ENCODE results near the gene NUP62.
"Not testable (repeated sequence)": the region's sequence is repeated elsewhere in the genome, so short reads cannot be mapped to it uniquely, and the experiment has no call there.

NUP62 gene

GRCh38 chr19:49971991-49972411, 42.7 kb upstream of the NUP62 start:
- no peak overlapping the region for H3K9ac ChIP-seq (ENCODE audit: low read length)
- no peak overlapping the region for H2BK5ac ChIP-seq (ENCODE audit: low read depth, low read length, poor library complexity, severe bottlenecking)
- H2BK12ac ChIP-seq (ENCODE audit: low read length in 2 of 2), result no peak overlapping the region
- H2AFZ ChIP-seq (ENCODE audit: low read depth, low read length), result no peak overlapping the region
- no peak overlapping the region for H2AK5ac ChIP-seq (ENCODE audit: low read length, severe bottlenecking)
- no peak overlapping the region for H4K91ac ChIP-seq (ENCODE audit: low read length)
- H3K27ac ChIP-seq (ENCODE audit: low read length, poor library complexity, severe bottlenecking), result no peak overlapping the region
- H3K27me3 ChIP-seq (ENCODE audit: control insufficient read depth in 1 of 2, insufficient read depth in 1 of 2, low read length in 2 of 2), result peaks cover 12 to 34% of the 10 kb centered on the region in 2 experiments
- no peak for DNase-seq
- no peak overlapping the region for H2BK15ac ChIP-seq (ENCODE audit: low read depth, poor library complexity, severe bottlenecking)
- H3K18ac ChIP-seq (ENCODE audit: low read depth in 1 of 2, low read length in 2 of 2), result no peak overlapping the region
- H3K23ac ChIP-seq (ENCODE audit: low read length in 2 of 2), result no peak overlapping the region
- WGBS, result 89% methylated on average over 12 of the region's 12 CpGs
- no peaks in the 10 kb centered on the region for H3K4me1 ChIP-seq (ENCODE audit: control insufficient read depth, insufficient read depth, low read depth, low read length)
- no peaks in the 10 kb centered on the region for H3K9me3 ChIP-seq (ENCODE audit: control insufficient read depth, low read length)
- no peak overlapping the region for H2BK120ac ChIP-seq (ENCODE audit: low read depth, low read length)
- H3K4me3 ChIP-seq (ENCODE audit: insufficient read depth in 1 of 2, low read depth in 1 of 2, low read length in 2 of 2), result no peak overlapping the region
- H3K14ac ChIP-seq (ENCODE audit: low read length in 2 of 2), result no peak overlapping the region
- no peak overlapping the region for H3K4ac ChIP-seq (ENCODE audit: low read depth in 1 of 2, low read length in 2 of 2)
- no peak overlapping the region for H4K8ac ChIP-seq (ENCODE audit: low read length)
- no peak overlapping the region for H3K4me2 ChIP-seq (ENCODE audit: low read length, poor library complexity, severe bottlenecking)
- H3K79me1 ChIP-seq (replicated peaks; ENCODE audit: low read length, poor library complexity, severe bottlenecking), result no peaks in the 10 kb centered on the region
- H3K36me3 ChIP-seq (ENCODE audit: control insufficient read depth in 1 of 2, insufficient read depth in 2 of 2, low read depth in 1 of 2, low read length in 2 of 2), result peaks cover under 1 to 16% of the 10 kb centered on the region in 2 experiments

GRCh38 chr19:49969355-49969754, 40.1 kb upstream of the NUP62 start:
- not testable (repeated sequence) for H4K8ac ChIP-seq (ENCODE audit: low read length); H2BK120ac ChIP-seq (ENCODE audit: low read depth, low read length); H3K4me3 ChIP-seq (ENCODE audit: insufficient read depth in 1 of 2, low read depth in 1 of 2, low read length in 2 of 2); H3K27ac ChIP-seq (ENCODE audit: low read length, poor library complexity, severe bottlenecking); H3K36me3 ChIP-seq (ENCODE audit: control insufficient read depth in 1 of 2, insufficient read depth in 2 of 2, low read depth in 1 of 2, low read length in 2 of 2); H3K9ac ChIP-seq (ENCODE audit: low read length); H3K4ac ChIP-seq (ENCODE audit: low read depth in 1 of 2, low read length in 2 of 2); H3K9me3 ChIP-seq (ENCODE audit: control insufficient read depth, low read length); H3K79me1 ChIP-seq (replicated peaks; ENCODE audit: low read length, poor library complexity, severe bottlenecking); H2AFZ ChIP-seq (ENCODE audit: low read depth, low read length); H3K4me1 ChIP-seq (ENCODE audit: control insufficient read depth, insufficient read depth, low read depth, low read length); H2BK15ac ChIP-seq (ENCODE audit: low read depth, poor library complexity, severe bottlenecking); H3K4me2 ChIP-seq (ENCODE audit: low read length, poor library complexity, severe bottlenecking); H3K23ac ChIP-seq (ENCODE audit: low read length in 2 of 2); H3K18ac ChIP-seq (ENCODE audit: low read depth in 1 of 2, low read length in 2 of 2); H2AK5ac ChIP-seq (ENCODE audit: low read length, severe bottlenecking); H3K14ac ChIP-seq (ENCODE audit: low read length in 2 of 2); H2BK12ac ChIP-seq (ENCODE audit: low read length in 2 of 2); DNase-seq; H2BK5ac ChIP-seq (ENCODE audit: low read depth, low read length, poor library complexity, severe bottlenecking); H4K91ac ChIP-seq (ENCODE audit: low read length)
- WGBS, result 80% methylated on average over 1 of the region's 9 CpGs
- peaks cover 12 to 50% of the 10 kb centered on the region in 2 experiments for H3K27me3 ChIP-seq (ENCODE audit: control insufficient read depth in 1 of 2, insufficient read depth in 1 of 2, low read length in 2 of 2)

DNA sequence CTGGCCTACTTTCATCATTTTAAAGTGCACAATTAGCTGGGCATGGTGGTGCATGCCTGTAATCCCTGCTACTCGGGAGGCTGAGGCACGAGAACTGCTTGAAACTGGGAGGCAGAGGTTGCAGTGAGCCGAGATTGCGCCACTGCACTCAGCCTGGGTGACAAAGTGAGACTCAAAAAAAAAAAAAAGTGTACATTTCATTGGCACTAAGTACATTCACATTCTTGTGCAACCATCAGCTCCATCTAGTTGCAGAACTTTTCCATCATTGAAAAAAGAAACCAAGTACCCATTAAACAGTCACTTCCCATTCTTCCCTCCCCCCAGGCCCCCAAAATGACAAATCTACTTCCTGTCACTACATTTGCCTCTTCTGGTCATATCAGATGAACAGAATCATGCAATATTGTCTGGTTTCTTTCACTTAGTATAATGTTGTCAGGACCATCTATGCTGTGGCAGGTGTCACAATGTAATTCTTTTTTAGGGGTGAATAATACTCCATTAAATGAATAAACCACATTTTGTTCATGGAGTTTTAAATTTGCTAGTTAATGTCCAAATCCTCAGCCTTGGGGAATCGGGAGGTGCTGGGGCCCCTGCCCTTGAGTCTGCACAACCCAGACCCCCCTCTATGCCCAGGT, 39.1 kb upstream of the NUP62 start:
- H4K91ac ChIP-seq (ENCODE audit: low read length), result no peak overlapping the region
- H3K27me3 ChIP-seq (ENCODE audit: control insufficient read depth in 1 of 2, insufficient read depth in 1 of 2, low read length in 2 of 2), result peaks cover 12 to 50% of the 10 kb centered on the region in 2 experiments
- H2AK5ac ChIP-seq (ENCODE audit: low read length, severe bottlenecking), result no peak overlapping the region
- no peaks in the 10 kb centered on the region for H3K9me3 ChIP-seq (ENCODE audit: control insufficient read depth, low read length)
- no peak overlapping the region for H3K18ac ChIP-seq (ENCODE audit: low read depth in 1 of 2, low read length in 2 of 2)
- H2BK5ac ChIP-seq (ENCODE audit: low read depth, low read length, poor library complexity, severe bottlenecking), result peak overlapping the region; percentile 57
- no peak overlapping the region for H3K4me3 ChIP-seq (ENCODE audit: insufficient read depth in 1 of 2, low read depth in 1 of 2, low read length in 2 of 2)
- H2BK120ac ChIP-seq (ENCODE audit: low read depth, low read length), result no peak overlapping the region
- no peak overlapping the region for H3K9ac ChIP-seq (ENCODE audit: low read length)
- H3K36me3 ChIP-seq (ENCODE audit: control insufficient read depth in 1 of 2, insufficient read depth in 2 of 2, low read depth in 1 of 2, low read length in 2 of 2), result no peaks in the 10 kb centered on the region
- no peak overlapping the region for H2BK12ac ChIP-seq (ENCODE audit: low read length in 2 of 2)
- no peak overlapping the region for H2AFZ ChIP-seq (ENCODE audit: low read depth, low read length)
- H3K4ac ChIP-seq (ENCODE audit: low read depth in 1 of 2, low read length in 2 of 2), result no peak overlapping the region
- H3K14ac ChIP-seq (ENCODE audit: low read length in 2 of 2), result no peak overlapping the region
- H3K23ac ChIP-seq (ENCODE audit: low read length in 2 of 2), result no peak overlapping the region
- H3K27ac ChIP-seq (ENCODE audit: low read length, poor library complexity, severe bottlenecking), result no peak overlapping the region
- H3K4me1 ChIP-seq (ENCODE audit: control insufficient read depth, insufficient read depth, low read depth, low read length), result no peaks in the 10 kb centered on the region
- peak; percentile 3 for DNase-seq
- H3K4me2 ChIP-seq (ENCODE audit: low read length, poor library complexity, severe bottlenecking), result no peak overlapping the region
- 92% methylated on average over 5 of the region's 5 CpGs for WGBS
- H4K8ac ChIP-seq (ENCODE audit: low read length), result no peak overlapping the region
- no peaks in the 10 kb centered on the region for H3K79me1 ChIP-seq (replicated peaks; ENCODE audit: low read length, poor library complexity, severe bottlenecking)
- H2BK15ac ChIP-seq (ENCODE audit: low read depth, poor library complexity, severe bottlenecking), result no peak overlapping the region

GRCh38 chr19:49960980-49961379, 31.7 kb upstream of the NUP62 start, which contains the start of gene SIGLEC11:
Gene SIGLEC11, minus strand, starts transcription at chr19:49961172. Its CDS starts 91 bp downstream, at chr19:49961081.
- H3K36me3 ChIP-seq (ENCODE audit: control insufficient read depth in 1 of 2, insufficient read depth in 2 of 2, low read depth in 1 of 2, low read length in 2 of 2); DNase-seq; H3K4me3 ChIP-seq (ENCODE audit: insufficient read depth in 1 of 2, low read depth in 1 of 2, low read length in 2 of 2); H4K91ac ChIP-seq (ENCODE audit: low read length); H3K4me2 ChIP-seq (ENCODE audit: low read length, poor library complexity, severe bottlenecking); H3K9ac ChIP-seq (ENCODE audit: low read length); H3K23ac ChIP-seq (ENCODE audit: low read length in 2 of 2); H3K4me1 ChIP-seq (ENCODE audit: control insufficient read depth, insufficient read depth, low read depth, low read length); H3K27ac ChIP-seq (ENCODE audit: low read length, poor library complexity, severe bottlenecking); H3K79me1 ChIP-seq (replicated peaks; ENCODE audit: low read length, poor library complexity, severe bottlenecking); H2BK15ac ChIP-seq (ENCODE audit: low read depth, poor library complexity, severe bottlenecking); H2BK120ac ChIP-seq (ENCODE audit: low read depth, low read length); H3K18ac ChIP-seq (ENCODE audit: low read depth in 1 of 2, low read length in 2 of 2); H3K14ac ChIP-seq (ENCODE audit: low read length in 2 of 2); H2BK12ac ChIP-seq (ENCODE audit: low read length in 2 of 2); H3K4ac ChIP-seq (ENCODE audit: low read depth in 1 of 2, low read length in 2 of 2); H4K8ac ChIP-seq (ENCODE audit: low read length); H2AK5ac ChIP-seq (ENCODE audit: low read length, severe bottlenecking); H2AFZ ChIP-seq (ENCODE audit: low read depth, low read length); H3K9me3 ChIP-seq (ENCODE audit: control insufficient read depth, low read length); H2BK5ac ChIP-seq (ENCODE audit: low read depth, low read length, poor library complexity, severe bottlenecking): not testable (repeated sequence)
- peaks cover 0 to 40% of the 10 kb centered on the region in 2 experiments for H3K27me3 ChIP-seq (ENCODE audit: control insufficient read depth in 1 of 2, insufficient read depth in 1 of 2, low read length in 2 of 2)
- WGBS, result 98% methylated on average over 5 of the region's 10 CpGs

All from mesenchymal stem cell (in vitro differentiated cells and primary cell).